Suprapubic skin (tissue), 3 donors: Measurements from ENCODE around the gene PMEPA1.

ENCODE experiments used
- POLR2A ChIP-seq, 2 donors: fragments of 450-650 bp; IDR thresholded peaks; one replicate each; pipeline ENCODE4 v1.6.1; 2017; ENCODE audit warnings: antibody characterized with exemption in 2 of 2, mild to moderate bottlenecking in 2 of 2, moderate library complexity in 2 of 2
- TF ChIP-seq, protein P1 (sequence below), 2 donors: fragments of 200-600 bp in 1 of 2; fragments of 450-650 bp in 1 of 2; sonication (generic) in 1 of 2; IDR thresholded peaks; one replicate each; pipeline ENCODE4 v1.5.1; 2016 to 2019; ENCODE audit warnings: antibody characterized with exemption in 2 of 2, mild to moderate bottlenecking in 1 of 2, moderate library complexity in 1 of 2

DNA sequence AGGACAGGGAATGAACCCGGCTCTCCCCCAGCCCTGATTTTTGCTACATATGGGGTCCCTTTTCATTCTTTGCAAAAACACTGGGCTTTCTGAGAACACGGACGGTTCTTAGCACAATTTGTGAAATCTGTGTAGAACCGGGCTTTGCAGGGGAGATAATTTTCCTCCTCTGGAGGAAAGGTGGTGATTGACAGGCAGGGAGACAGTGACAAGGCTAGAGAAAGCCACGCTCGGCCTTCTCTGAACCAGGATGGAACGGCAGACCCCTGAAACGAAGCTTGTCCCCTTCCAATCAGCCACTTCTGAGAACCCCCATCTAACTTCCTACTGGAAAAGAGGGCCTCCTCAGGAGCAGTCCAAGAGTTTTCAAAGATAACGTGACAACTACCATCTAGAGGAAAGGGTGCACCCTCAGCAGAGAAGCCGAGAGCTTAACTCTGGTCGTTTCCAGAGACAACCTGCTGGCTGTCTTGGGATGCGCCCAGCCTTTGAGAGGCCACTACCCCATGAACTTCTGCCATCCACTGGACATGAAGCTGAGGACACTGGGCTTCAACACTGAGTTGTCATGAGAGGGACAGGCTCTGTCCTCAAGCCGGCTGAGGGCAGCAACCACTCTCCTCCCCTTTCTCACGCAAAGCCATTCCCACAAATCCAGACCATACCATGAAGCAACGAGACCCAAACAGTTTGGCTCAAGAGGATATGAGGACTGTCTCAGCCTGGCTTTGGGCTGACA lies 60.8 kb downstream of the PMEPA1 start:
- TF ChIP-seq, protein P1, sequence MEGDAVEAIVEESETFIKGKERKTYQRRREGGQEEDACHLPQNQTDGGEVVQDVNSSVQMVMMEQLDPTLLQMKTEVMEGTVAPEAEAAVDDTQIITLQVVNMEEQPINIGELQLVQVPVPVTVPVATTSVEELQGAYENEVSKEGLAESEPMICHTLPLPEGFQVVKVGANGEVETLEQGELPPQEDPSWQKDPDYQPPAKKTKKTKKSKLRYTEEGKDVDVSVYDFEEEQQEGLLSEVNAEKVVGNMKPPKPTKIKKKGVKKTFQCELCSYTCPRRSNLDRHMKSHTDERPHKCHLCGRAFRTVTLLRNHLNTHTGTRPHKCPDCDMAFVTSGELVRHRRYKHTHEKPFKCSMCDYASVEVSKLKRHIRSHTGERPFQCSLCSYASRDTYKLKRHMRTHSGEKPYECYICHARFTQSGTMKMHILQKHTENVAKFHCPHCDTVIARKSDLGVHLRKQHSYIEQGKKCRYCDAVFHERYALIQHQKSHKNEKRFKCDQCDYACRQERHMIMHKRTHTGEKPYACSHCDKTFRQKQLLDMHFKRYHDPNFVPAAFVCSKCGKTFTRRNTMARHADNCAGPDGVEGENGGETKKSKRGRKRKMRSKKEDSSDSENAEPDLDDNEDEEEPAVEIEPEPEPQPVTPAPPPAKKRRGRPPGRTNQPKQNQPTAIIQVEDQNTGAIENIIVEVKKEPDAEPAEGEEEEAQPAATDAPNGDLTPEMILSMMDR (IDR thresholded peaks at IDR 0.05), result no peak
- TF ChIP-seq POLR2A (IDR thresholded peaks at IDR 0.05), result no peak
